HG02588 (cell line): ENCODE results near the gene PLXNB2.

Experiments used
- ATAC-seq: cut with Tn5 transposase; IDR thresholded peaks from one replicate; pipeline ENCODE4 v1.9.1; 2021; ENCODE audit warnings: mild to moderate bottlenecking, moderate library complexity; ENCODE audit not compliant: unreplicated experiment

PLXNB2 gene

GRCh38 chr22:50311606-50312351 is 4.3 kb upstream of the PLXNB2 start:
- ATAC-seq = no peak

DNA sequence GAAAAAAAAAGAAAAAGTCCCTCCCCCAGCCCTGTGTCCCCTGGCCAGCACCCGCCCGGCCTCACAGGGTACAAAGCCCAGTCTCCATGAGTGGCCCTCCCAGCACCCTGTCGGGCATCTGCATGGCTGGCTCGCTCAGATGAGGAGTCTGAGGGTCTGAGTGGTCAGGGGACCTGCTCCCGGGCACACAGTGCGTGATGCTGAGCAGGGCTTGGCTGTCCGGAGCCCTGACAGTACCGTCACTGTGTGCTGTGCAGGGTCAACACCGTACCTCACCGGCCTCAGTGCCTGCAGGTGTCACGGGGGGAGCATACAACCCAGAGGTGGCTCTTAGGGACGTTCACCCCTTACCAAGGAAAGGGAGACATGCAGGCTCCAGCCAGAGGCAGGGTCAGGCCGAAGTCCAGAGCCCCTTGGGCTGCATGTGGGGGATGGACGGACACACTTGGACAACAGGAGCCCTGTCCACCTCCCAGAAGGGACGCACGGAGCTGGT is 3.6 kb upstream of the PLXNB2 start:
- ATAC-seq = no peak

DNA sequence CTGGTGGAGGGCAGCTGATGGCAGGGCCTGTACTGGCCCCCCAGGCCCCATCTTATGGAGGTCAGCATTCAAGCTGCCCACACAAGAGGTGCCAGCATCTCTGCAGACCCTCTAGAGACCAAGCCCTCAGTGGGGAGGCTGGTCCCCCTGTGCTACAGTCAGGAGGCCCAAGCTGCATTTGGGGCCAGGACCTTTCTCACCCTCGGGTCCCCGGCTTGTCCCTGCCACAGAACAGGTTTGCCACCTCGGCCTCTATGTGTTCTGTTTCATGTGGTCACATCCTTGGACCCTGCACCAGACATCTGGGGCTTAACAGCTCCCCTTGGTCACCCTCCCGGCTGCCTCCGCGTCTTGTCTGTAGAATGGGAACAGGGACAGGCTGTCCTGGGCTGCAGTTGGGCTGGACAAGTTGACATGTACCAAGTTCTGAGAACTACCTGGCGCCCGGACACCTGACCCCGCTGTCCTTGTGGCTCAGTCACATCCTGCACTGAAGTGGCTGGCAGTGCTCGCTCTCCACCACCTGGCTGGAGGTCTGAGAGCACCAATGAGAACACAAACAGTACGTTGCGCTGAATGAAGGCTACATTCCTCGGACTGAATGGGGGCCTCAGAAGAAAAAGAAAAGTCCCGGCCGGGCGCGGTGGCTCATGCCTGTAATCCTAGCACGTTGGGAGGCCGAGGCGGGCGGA is 2.7 kb upstream of the PLXNB2 start:
- no peak for ATAC-seq

DNA sequence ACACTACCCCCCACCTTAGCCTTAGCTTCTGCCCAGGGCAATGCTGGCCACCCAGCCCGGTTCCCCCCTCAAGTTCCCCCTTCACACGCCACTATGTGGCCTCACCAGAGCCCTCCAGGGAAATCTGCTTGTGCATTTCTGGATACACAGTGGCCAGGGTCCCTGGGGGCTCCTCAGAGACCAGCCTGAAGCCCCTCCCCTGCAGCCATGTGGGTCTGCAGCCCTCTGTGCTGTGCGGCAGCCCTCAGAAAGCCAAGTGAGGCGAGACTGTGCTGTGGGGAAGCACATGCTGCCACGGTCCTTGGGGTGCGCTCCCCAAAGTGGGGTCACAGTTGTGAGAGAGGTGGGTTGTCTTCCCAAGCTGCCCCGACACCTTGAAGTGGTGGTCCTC is 2.1 kb upstream of the PLXNB2 start:
- no peak for ATAC-seq

DNA sequence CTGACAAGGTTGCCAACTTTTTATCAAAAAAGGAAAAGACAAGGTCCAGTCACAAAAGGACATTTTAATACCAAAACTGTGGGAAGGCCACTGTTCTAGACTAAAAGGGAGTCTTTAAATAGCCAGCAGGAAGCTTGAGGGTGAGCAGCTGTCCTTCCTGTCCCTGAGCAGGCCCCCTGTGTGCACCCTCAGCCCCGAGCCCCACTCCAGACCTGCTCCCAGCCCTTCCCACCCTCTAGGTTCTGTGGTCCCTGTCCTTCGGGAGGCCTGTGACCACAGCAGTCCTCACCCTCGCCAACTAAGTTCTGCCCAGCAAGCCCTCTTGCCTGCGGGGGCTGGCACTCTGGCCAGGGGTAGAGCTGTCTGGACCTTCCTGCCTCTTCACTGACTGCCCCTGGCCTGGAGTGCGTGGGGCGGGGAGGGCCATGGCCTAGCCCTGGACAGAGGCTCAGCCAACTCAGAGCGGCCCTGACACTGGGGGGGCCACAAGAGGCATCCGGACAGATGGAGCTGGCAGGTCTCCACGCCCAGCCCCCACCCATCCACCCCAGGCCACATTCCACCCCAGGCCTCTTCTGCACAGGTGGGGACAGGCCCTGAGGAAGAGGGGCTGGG is 1.6 kb upstream of the PLXNB2 start:
- no peak for ATAC-seq

GRCh38 chr22:50308597-50308935 is 1.1 kb upstream of the PLXNB2 start:
- ATAC-seq = no peak

- ATAC-seq = no peak
Observed at GRCh38 chr22:50307890-50308596, 597 bp upstream of the PLXNB2 start.

GRCh38 chr22:50305923-50306566 is 1.4 kb downstream of the PLXNB2 start:
- ATAC-seq = peak; percentile 43

GRCh38 chr22:50305393-50305922 is 2.0 kb downstream of the PLXNB2 start:
- peak; percentile 3 for ATAC-seq

DNA sequence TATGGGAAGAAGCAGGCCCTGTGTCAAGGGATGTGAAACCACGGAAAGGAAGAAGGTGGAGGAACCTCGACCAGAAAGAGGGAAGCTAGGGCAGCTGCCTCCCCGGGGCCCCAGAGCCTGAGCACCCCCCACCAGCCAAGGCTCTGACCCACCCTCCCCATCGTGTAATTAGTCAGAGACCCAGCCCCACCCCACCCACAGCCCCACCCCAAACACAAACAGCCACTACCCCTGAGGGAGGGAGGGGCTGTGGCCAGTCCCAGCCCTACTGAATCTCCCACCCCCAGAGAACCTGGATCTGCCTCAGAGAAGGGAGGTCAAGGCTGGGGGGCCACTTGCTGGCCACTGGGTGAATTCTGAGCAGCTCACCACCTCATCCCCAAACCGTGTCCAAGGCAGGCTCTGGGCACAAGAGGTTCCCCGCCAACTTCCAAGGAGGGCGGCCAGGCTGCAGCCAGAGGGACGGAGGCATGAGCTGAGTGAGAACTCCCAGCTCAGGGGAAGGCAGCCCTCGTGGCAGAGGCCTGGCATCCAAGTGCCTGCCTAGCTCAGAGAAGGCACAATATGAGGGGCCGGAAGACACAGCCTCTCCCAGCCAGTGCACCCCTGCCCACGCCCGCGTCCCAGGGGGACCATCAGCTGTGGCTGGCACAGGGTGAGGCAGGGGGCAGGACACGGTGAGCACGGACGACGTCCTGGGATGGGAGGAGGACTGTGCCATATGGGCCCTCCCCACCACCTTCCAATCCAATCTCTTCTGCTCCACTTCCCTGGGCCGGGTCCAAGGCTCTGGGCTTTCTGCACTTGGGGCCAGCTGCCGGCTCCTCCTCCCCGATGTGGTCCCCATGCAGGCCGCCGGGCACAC is 2.7 kb downstream of the PLXNB2 start:
- no peak for ATAC-seq

GRCh38 chr22:50303848-50304527 is 3.5 kb downstream of the PLXNB2 start:
- no peak for ATAC-seq

DNA sequence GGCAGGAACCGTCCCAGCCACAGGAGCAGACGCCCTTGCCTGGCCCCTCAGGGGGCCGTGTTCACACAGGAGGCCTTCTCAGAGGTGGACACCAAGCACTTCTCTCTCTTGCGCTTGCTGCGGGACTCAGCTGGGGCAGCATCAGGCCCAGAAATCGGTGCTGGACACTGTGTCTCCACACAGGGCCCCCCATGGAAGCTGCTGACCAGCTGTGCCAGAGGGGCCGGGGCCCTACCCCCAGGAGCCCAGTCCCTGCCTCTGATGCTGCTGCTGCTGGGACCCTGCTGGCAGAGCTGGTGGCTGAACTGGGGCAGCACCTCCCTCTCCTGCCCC is 4.0 kb downstream of the PLXNB2 start:
- ATAC-seq = no peak

DNA sequence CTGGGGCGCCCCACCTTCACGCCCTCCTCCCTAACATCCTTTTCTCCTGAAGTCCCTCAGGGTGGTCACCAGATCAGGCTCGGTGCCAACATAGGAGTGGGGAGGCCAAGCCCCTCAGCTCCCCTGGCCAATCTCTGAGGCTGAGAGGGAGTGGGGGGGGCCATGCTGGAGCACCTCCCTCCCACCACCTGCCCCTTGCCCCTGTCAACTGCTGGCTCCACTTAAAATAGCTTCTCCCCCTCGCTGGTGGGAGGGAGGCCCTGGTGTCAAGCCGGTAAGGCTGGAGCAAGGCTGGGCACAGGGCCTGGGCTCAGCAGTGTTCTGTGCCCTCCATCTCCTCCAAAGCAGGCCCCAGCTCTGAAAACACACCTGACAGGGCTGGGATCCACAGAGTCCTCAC is 4.9 kb downstream of the PLXNB2 start:
- ATAC-seq = no peak

GRCh38 chr22:50302041-50302541 is 5.4 kb downstream of the PLXNB2 start:
- ATAC-seq = no peak

DNA sequence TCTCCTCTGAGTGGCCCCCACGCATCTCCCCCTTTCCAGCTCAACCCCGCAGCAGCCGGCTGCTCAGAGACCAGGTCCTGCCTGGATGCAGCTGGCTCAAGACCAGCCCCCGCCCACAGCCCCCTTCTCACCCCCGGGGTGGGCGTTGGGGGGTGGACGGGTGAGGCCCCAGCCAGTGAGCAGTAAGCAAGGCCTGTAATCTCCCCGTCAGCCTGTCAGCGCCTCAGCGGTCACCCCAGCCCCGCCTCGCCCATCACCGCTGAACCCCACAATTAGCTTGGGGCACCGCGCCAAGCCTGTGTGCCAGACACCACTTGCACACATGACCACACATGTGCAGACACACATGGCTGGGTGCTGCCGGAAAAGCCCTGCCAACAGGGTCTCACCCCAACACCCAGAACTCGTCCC is 5.9 kb downstream of the PLXNB2 start:
- ATAC-seq = no peak

DNA sequence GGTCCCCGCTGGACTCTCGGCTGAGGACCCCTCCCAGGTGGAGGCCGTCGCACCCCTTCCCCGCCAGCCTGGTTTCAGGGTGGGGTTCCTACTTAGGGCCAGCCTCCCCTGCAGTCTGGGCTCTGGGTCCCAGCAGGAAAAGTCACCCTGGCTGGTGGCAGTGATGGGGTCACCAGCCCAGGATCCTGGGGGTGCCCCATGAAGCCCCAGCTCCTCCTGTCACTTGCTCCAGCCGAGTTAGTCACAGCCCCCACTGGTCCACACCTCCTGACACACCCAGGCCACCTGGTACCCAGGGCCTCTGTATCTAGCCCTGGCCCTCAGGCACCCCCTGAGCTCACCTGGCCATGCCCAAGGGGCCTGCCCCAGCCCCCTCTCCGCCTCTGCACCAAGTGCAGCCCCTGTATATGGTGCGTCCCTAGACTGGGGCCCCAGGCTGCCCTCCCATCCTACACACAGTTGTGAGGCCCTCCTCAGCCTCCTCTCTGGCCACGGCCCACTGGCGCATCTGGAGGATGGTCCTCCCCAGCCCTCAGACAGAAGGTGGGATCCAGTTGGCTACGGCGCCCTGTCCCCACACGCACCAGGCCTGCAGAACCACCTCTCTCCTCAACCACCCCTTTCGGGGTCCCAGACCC is 6.7 kb downstream of the PLXNB2 start:
- ATAC-seq = no peak

GRCh38 chr22:50299785-50300619 is 7.4 kb downstream of the PLXNB2 start:
- ATAC-seq = no peak
